HUES6 (cell line): ENCODE data around the gene TMEM59.
"Not testable (repeated sequence)": the region's sequence is repeated elsewhere in the genome, so short reads cannot be mapped to it uniquely, and the experiment has no call there.

Experiments
- H3K27ac ChIP-seq: 2 replicates; pipeline ENCODE4 v1.7.0; 2013; ENCODE audit warnings: low read depth, mild to moderate bottlenecking, low read length, inconsistent platforms
- H3K27me3 ChIP-seq: 2 replicates; pipeline ENCODE4 v1.6.1; 2013; ENCODE audit warnings: low read length; ENCODE audit not compliant: control insufficient read depth, insufficient read depth
- H3K36me3 ChIP-seq: 2 replicates; pipeline ENCODE4 v1.6.1; 2013; ENCODE audit warnings: low read length; ENCODE audit not compliant: control insufficient read depth, insufficient read depth
- H3K4me1 ChIP-seq: 2 replicates; pipeline ENCODE4 v1.6.1; 2013; ENCODE audit warnings: low read length; ENCODE audit not compliant: control insufficient read depth, insufficient read depth
- H3K4me3 ChIP-seq: 2 replicates; pipeline ENCODE4 v1.5.1; 2013; ENCODE audit warnings: low read depth, low read length
- H3K9ac ChIP-seq: one replicate; pipeline ENCODE4 v1.6.1; 2013; ENCODE audit warnings: mild to moderate bottlenecking, low read length
- H3K9me3 ChIP-seq: 2 replicates; pipeline ENCODE4 v1.6.1; 2013; ENCODE audit warnings: low read depth, low read length; ENCODE audit not compliant: control insufficient read depth, insufficient read depth

Gene TMEM59

GRCh38 chr1:54011316-54012007 lies 41.5 kb downstream of the TMEM59 start:
- Histone ChIP-seq H3K36me3 (no peaks in the 10 kb centered on the region), H3K27ac (no peak overlapping the region), H3K9me3 (no peaks in the 10 kb centered on the region), H3K4me1 (peaks cover 17% of the 10 kb centered on the region), H3K9ac (no peak overlapping the region), H3K27me3 (no peaks in the 10 kb centered on the region), H3K4me3 (no peak overlapping the region)

- Histone ChIP-seq H3K36me3 (no peaks in the 10 kb centered on the region), H3K4me1 (peaks cover 11% of the 10 kb centered on the region; the same call in 1 of the 2 replicates), H3K9me3 (no peaks in the 10 kb centered on the region), H3K9ac (no peak overlapping the region), H3K27ac (no peak overlapping the region), H3K27me3 (no peaks in the 10 kb centered on the region), H3K4me3 (no peak overlapping the region)
Observed at GRCh38 chr1:54010415-54011117, 42.4 kb downstream of the TMEM59 start.

- Histone ChIP-seq H3K9ac (no peak overlapping the region), H3K27me3 (no peaks in the 10 kb centered on the region)
Observed at GRCh38 chr1:54009406-54009805, 43.6 kb downstream of the TMEM59 start.

GRCh38 chr1:54008876-54009275 lies 44.1 kb downstream of the TMEM59 start:
- H3K4me1 ChIP-seq = peaks cover 3% of the 10 kb centered on the region; the same call in 1 of the 2 replicates
- no peaks in the 10 kb centered on the region for H3K27me3 ChIP-seq

More at GRCh38 chr1:54009406-54009805, 43.6 kb downstream of the TMEM59 start:
- H3K4me3 ChIP-seq = no peak overlapping the region
- no peaks in the 10 kb centered on the region for H3K36me3 ChIP-seq
- peaks cover 5% of the 10 kb centered on the region for H3K9me3 ChIP-seq
- H3K27ac ChIP-seq = no peak overlapping the region
- H3K4me1 ChIP-seq = peaks cover 8% of the 10 kb centered on the region; the same call in 1 of the 2 replicates

GRCh38 chr1:54007613-54008012 lies 45.4 kb downstream of the TMEM59 start:
- Histone ChIP-seq H3K9ac (no peak overlapping the region), H3K27me3 (no peaks in the 10 kb centered on the region), H3K27ac (no peak overlapping the region), H3K4me1 (no peaks in the 10 kb centered on the region), H3K4me3 (no peak overlapping the region), H3K9me3 (peaks cover 8% of the 10 kb centered on the region), H3K36me3 (no peaks in the 10 kb centered on the region)

More at GRCh38 chr1:54008876-54009275, 44.1 kb downstream of the TMEM59 start:
- H3K9ac ChIP-seq = no peak overlapping the region
- H3K27ac ChIP-seq = no peak overlapping the region
- no peaks in the 10 kb centered on the region for H3K36me3 ChIP-seq
- H3K4me3 ChIP-seq = no peak overlapping the region
- peaks cover 8% of the 10 kb centered on the region for H3K9me3 ChIP-seq

GRCh38 chr1:54006508-54006907 lies 46.5 kb downstream of the TMEM59 start:
- Histone ChIP-seq H3K9me3 (peaks cover 8% of the 10 kb centered on the region), H3K36me3 (no peaks in the 10 kb centered on the region), H3K4me3 (no peak overlapping the region), H3K27me3 (no peaks in the 10 kb centered on the region), H3K27ac (no peak overlapping the region), H3K4me1 (no peaks in the 10 kb centered on the region), H3K9ac (no peak overlapping the region)

GRCh38 chr1:54004481-54005049 lies 48.4 kb downstream of the TMEM59 start:
- no peaks in the 10 kb centered on the region for H3K4me1 ChIP-seq
- peaks cover 8% of the 10 kb centered on the region for H3K9me3 ChIP-seq

GRCh38 chr1:54003750-54004480 lies 49.1 kb downstream of the TMEM59 start:
- H3K36me3 ChIP-seq, H3K9me3 ChIP-seq, H3K27me3 ChIP-seq, H3K4me1 ChIP-seq, H3K9ac ChIP-seq, H3K4me3 ChIP-seq, H3K27ac ChIP-seq: not testable (repeated sequence)

More at GRCh38 chr1:54004481-54005049, 48.4 kb downstream of the TMEM59 start:
- Histone ChIP-seq H3K4me3 (no peak overlapping the region), H3K36me3 (no peaks in the 10 kb centered on the region), H3K27me3 (no peaks in the 10 kb centered on the region), H3K27ac (no peak overlapping the region), H3K9ac (no peak overlapping the region)

GRCh38 chr1:54003249-54003646 lies 49.8 kb downstream of the TMEM59 start:
- Histone ChIP-seq H3K9me3 (peaks cover 8% of the 10 kb centered on the region), H3K27me3 (no peaks in the 10 kb centered on the region), H3K9ac (no peak overlapping the region), H3K4me3 (no peak overlapping the region), H3K4me1 (no peaks in the 10 kb centered on the region), H3K36me3 (no peaks in the 10 kb centered on the region), H3K27ac (no peak overlapping the region)

- Histone ChIP-seq H3K4me1 (no peaks in the 10 kb centered on the region), H3K27ac (no peak overlapping the region), H3K36me3 (no peaks in the 10 kb centered on the region), H3K27me3 (no peaks in the 10 kb centered on the region), H3K9me3 (peaks cover 8% of the 10 kb centered on the region), H3K4me3 (no peak overlapping the region), H3K9ac (no peak overlapping the region)
Observed at GRCh38 chr1:54002544-54003248, 50.3 kb downstream of the TMEM59 start.
